Bronchial epithelial cell (primary cell): Measurements from ENCODE around the gene RAN. TPM values are rescaled to one million over a fixed set of nuclear protein-coding genes. Genes with fewer than 3 reads are reported as not detected.

Experiments used
- DNase-seq: peaks from one replicate; pipeline ENCODE4 v3.0.0-alpha.2; 2010; ENCODE audit warnings: low read depth
- FAIRE-seq: peaks from 2 replicates; lab custom pipeline; 2011; peaks lifted over from hg19 to GRCh38; lab: Jason Lieb, UNC
- H3K27me3 ChIP-seq: 2 replicates; pipeline ENCODE4 v1.5.1; 2011; ENCODE audit warnings: low read length; ENCODE audit not compliant: control insufficient read depth, insufficient read depth
- H3K36me3 ChIP-seq: 2 replicates; pipeline ENCODE4 v1.5.1; 2011; ENCODE audit warnings: low read length; ENCODE audit not compliant: control insufficient read depth, insufficient read depth
- H3K4me3 ChIP-seq: 2 replicates; pipeline ENCODE4 v1.5.1; 2011; ENCODE audit warnings: mild to moderate bottlenecking, low read depth, low read length, control low read depth
- total RNA-seq: library from RNA; depleted of rRNA; stranded (reverse); fragments of >200 nt; gene quantifications from 2 replicates; pipeline ENCODE4 v1.2.1, GENCODE V29; 2014
- TF ChIP-seq, protein P1 (sequence below): IDR thresholded peaks from 2 replicates; pipeline ENCODE4 v1.5.1; 2011; ENCODE audit warnings: mild to moderate bottlenecking, moderate library complexity, low read length, control low read depth, inconsistent platforms; ENCODE audit not compliant: insufficient read depth, severe bottlenecking

Gene RAN
- total RNA-seq, 1 donor from 2014 or later = 580 TPM

- FAIRE-seq (no peak), DNase-seq (no peak)
- Histone ChIP-seq H3K4me3 (no peak overlapping the region), H3K36me3 (peaks cover 10% of the 10 kb centered on the region), H3K27me3 (no peaks in the 10 kb centered on the region)
- TF ChIP-seq, protein P1, sequence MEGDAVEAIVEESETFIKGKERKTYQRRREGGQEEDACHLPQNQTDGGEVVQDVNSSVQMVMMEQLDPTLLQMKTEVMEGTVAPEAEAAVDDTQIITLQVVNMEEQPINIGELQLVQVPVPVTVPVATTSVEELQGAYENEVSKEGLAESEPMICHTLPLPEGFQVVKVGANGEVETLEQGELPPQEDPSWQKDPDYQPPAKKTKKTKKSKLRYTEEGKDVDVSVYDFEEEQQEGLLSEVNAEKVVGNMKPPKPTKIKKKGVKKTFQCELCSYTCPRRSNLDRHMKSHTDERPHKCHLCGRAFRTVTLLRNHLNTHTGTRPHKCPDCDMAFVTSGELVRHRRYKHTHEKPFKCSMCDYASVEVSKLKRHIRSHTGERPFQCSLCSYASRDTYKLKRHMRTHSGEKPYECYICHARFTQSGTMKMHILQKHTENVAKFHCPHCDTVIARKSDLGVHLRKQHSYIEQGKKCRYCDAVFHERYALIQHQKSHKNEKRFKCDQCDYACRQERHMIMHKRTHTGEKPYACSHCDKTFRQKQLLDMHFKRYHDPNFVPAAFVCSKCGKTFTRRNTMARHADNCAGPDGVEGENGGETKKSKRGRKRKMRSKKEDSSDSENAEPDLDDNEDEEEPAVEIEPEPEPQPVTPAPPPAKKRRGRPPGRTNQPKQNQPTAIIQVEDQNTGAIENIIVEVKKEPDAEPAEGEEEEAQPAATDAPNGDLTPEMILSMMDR = no peak
These were observed 5.5 kb downstream of the RAN start for GRCh38 chr12:130877333-130877732.

- TF ChIP-seq, protein P1 = no peak
- no peak overlapping the region for H3K4me3 ChIP-seq
- DNase-seq (no peak), FAIRE-seq (no peak)
- H3K36me3 ChIP-seq = peaks cover 9% of the 10 kb centered on the region
- no peaks in the 10 kb centered on the region for H3K27me3 ChIP-seq
These were observed 6.6 kb downstream of the RAN start for GRCh38 chr12:130878193-130879185.

DNA sequence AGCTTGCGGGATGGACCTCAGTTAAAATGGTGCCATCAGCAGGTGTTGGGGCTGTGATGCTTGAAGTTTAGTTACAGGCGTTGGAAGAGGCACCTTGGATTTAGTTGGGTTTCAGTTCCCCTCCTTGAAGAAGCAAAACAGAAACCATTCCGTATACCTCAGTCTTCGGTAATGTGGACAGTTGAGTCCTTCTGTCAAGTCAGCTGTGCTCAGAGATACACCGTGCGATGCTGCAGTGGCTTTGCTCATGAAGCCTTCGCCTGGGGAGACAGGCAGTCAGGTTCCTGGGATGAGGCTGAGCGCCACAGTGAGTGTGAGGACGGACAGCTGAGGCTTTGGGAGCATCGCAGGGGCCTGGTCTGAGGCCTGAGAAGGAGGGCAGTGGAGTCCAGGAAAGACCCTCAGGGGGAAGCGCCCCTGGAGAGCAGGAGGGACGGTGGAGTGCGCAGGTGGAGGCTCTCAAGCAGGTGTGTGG is 7.4 kb downstream of the RAN start:
- no peak for FAIRE-seq
- DNase-seq = no peak
- Histone ChIP-seq H3K4me3 (no peak overlapping the region), H3K27me3 (no peaks in the 10 kb centered on the region), H3K36me3 (peaks cover 8% of the 10 kb centered on the region)
- TF ChIP-seq, protein P1 = no peak

DNA sequence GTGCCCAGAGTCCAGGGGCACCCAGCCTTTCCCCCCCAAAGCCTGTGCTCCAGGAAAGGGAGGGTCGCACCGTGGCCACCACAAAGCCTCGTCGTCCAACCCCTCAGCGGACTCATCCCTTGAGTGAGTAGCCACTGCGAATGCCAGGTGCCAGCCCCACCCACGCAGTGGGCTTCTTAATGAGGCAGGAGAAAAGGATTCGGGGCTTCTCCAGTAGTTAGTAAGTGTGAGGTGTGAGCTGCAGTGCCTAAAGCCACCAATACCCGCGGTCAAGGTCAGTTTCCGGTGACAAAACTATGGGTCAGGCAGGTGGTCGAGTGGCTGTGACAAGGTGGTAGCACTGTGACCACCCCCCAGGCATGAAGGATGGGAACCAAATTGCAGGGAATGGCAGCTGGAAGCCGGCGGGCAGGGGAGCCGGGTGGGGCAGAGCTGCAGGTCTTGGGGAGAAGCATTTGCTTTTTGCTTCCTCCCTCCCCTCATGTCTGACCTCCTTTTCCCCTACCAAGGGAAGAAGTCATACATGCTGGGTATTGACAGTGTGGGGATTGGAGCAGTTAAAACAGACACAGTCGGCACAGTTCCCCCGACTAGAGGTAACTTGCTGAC is 8.0 kb downstream of the RAN start:
- Histone ChIP-seq H3K4me3 (no peak overlapping the region), H3K27me3 (no peaks in the 10 kb centered on the region), H3K36me3 (peaks cover 7% of the 10 kb centered on the region)
- FAIRE-seq (no peak), DNase-seq (no peak)
- TF ChIP-seq, protein P1 = no peak

- H3K4me3 ChIP-seq = no peak overlapping the region
- no peak for FAIRE-seq
- TF ChIP-seq, protein P1 = no peak
- DNase-seq = no peak
- H3K36me3 ChIP-seq = peaks cover 4% of the 10 kb centered on the region
- H3K27me3 ChIP-seq = no peaks in the 10 kb centered on the region
These were observed 8.6 kb downstream of the RAN start for GRCh38 chr12:130880411-130880885.
